ENCODE data around the gene CYREN. TPM values are rescaled to one million over a fixed set of nuclear protein-coding genes. Genes with fewer than 3 reads are reported as not detected.
A peak's percentile ranks its signal among the peaks of the same experiment; 100 is the strongest.

CYREN gene, protein sequence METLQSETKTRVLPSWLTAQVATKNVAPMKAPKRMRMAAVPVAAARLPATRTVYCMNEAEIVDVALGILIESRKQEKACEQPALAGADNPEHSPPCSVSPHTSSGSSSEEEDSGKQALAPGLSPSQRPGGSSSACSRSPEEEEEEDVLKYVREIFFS
- 10 to 100 TPM; 20.6 to 29.4 (median 25.3) TPM for total RNA-seq
- 10 to 100 TPM; 25.0 to 61.2 (median 46.3) TPM for polyA plus RNA-seq
- long read RNA-seq, donor 1, transcript CYREN-202 (4 exons, 1,738 nt) = major isoform, 7 of 26 reads
- long read RNA-seq, donor 1, partial matches to known transcripts = 0 of 26 reads
- long read RNA-seq, donor 1, other reads (novel, unspliced or antisense) = 12 of 26 reads
- long read RNA-seq, donor 2, transcript CYREN-202 (4 exons, 1,738 nt) = major isoform, 17 of 55 reads
- long read RNA-seq, donor 2, partial matches to known transcripts = 4 of 55 reads
- long read RNA-seq, donor 2, other reads (novel, unspliced or antisense) = 28 of 55 reads

DNA sequence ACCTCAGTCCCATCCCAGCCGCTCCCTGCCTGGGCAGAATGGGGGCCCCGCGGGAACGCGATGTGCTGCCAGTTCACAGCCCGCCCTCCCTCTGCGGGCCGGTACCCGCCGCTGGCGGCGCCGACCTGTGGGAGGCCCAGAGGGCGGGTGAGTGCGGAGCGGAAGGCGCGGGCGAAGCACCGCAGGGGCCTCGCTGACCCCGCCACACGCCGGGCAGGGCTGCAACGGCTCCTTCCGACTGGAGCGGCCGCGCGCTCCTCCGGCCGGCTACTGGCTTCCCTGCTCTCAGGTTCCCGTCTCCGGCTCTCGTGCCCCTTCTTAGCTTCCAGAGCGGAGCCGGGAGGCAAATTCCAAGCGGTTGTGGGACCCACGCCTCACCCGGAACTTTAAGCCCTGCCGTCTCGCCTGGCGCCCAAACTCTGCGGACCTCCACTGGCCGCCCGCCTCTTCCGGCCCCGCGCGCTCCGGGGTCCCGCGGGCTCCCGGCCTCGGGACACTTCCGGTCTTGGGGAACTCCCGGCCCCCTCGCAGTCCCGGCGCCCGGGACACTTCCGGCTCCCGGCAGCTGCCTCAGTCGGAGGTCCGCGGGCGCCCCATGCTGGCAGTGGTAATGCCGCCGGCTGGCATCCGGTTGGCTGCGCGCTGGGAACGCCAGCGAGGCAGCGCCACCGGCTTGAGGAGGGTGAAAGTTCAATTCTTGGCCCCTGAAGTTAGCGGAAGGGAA is at the start of gene CYREN:
TSS of gene CYREN (minus strand) at position 434 of the 724 bp plus-strand sequence. CDS start 1,785 bp downstream, outside the sequence.
- TF ChIP-seq, protein P1, sequence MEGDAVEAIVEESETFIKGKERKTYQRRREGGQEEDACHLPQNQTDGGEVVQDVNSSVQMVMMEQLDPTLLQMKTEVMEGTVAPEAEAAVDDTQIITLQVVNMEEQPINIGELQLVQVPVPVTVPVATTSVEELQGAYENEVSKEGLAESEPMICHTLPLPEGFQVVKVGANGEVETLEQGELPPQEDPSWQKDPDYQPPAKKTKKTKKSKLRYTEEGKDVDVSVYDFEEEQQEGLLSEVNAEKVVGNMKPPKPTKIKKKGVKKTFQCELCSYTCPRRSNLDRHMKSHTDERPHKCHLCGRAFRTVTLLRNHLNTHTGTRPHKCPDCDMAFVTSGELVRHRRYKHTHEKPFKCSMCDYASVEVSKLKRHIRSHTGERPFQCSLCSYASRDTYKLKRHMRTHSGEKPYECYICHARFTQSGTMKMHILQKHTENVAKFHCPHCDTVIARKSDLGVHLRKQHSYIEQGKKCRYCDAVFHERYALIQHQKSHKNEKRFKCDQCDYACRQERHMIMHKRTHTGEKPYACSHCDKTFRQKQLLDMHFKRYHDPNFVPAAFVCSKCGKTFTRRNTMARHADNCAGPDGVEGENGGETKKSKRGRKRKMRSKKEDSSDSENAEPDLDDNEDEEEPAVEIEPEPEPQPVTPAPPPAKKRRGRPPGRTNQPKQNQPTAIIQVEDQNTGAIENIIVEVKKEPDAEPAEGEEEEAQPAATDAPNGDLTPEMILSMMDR (IDR thresholded peaks at IDR 0.05) = peak; percentile 52
- Histone ChIP-seq H3K9me3 (no peaks in the 10 kb centered on the region), H3K4me1 (peaks cover 35% of the 10 kb centered on the region), H3K36me3 (ENCODE audit: insufficient read depth in 1 of 2, low read depth in 1 of 2) (peaks cover 0 to 40% of the 10 kb centered on the region in 2 donors), H3K27ac (peak within 1 kb of the TSS; percentile 100), H3K27me3 (ENCODE audit: insufficient read depth in 3 of 3, low read length in 2 of 3) (no peaks in the 10 kb centered on the region), H3K4me3 (peak within 1 kb of the TSS; percentile 97)
- intact Hi-C loops (cut with DNase I) = loop anchor here in 1 of 2 donors (10.0 kb wide), 1 partner anchor 496 kb away; no protein-coding TSS in a partner anchor
- WGBS, 3 donors = 0 to 1% (median 1%) methylated on average over 55 to 77 of the region's 77 CpGs
- DNase-seq = peak; percentile 96 to 98
- peak; percentile 82 to 91 (median 84) for ATAC-seq

- TF ChIP-seq, protein P1 (IDR thresholded peaks at IDR 0.05) = no peak
- H3K9me3 ChIP-seq = no peaks in the 10 kb centered on the region
- WGBS, 3 donors = 95 to 96% (median 96%) methylated on average over 5 of the region's 5 CpGs
These were observed 47.4 kb upstream of the CYREN start for GRCh38 chr7:135217645-135218509.

DNA sequence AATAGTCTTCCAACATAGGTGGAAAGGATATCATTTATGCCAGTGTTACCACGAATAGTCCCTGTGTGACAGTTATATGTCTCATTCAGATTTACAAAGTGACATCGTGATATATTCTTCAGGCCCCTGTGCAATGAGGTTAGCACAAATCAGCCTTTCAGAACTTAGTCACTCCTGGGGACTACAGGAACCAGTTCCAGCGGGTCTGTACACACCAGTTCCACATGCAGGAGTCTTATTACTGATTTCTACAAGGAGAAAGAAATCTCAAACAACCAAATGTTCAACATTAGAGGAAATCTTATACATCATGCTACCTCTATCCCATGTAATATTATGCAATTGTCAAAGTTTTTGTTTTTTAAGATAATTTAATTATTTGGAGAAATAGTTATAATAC is 45.2 kb upstream of the CYREN start:
- no peak for DNase-seq
- 71 to 79% (median 72%) methylated on average over 3 of the region's 3 CpGs for WGBS, 3 donors
- H3K27ac ChIP-seq = no peak overlapping the region
- no peak overlapping the region for H3K4me3 ChIP-seq
- H3K9me3 ChIP-seq = no peaks in the 10 kb centered on the region
- TF ChIP-seq, protein P1 (IDR thresholded peaks at IDR 0.05) = no peak
- intact Hi-C loops (cut with DNase I) = no loop called here
- no peaks in the 10 kb centered on the region for H3K27me3 ChIP-seq (ENCODE audit: insufficient read depth in 3 of 3, low read length in 2 of 3)
- H3K36me3 ChIP-seq (ENCODE audit: insufficient read depth in 1 of 2, low read depth in 1 of 2) = no peaks in the 10 kb centered on the region
- H3K4me1 ChIP-seq = no peaks in the 10 kb centered on the region
- no peak for ATAC-seq

More at GRCh38 chr7:135217645-135218509, 47.4 kb upstream of the CYREN start:
- ATAC-seq = no peak
- intact Hi-C loops (cut with DNase I) = no loop called here
- no peak for DNase-seq
- Histone ChIP-seq H3K36me3 (ENCODE audit: insufficient read depth in 1 of 2, low read depth in 1 of 2) (no peaks in the 10 kb centered on the region), H3K27me3 (ENCODE audit: insufficient read depth in 3 of 3, low read length in 2 of 3) (no peaks in the 10 kb centered on the region), H3K27ac (no peak overlapping the region), H3K4me1 (no peaks in the 10 kb centered on the region), H3K4me3 (no peak overlapping the region)

- no peak overlapping the region for H3K4me3 ChIP-seq
- no peak for ATAC-seq
- H3K4me1 ChIP-seq = peaks cover 3% of the 10 kb centered on the region
- intact Hi-C loops (cut with DNase I) = no loop called here
- TF ChIP-seq, protein P1 (IDR thresholded peaks at IDR 0.05) = no peak
- DNase-seq = no peak
- no peaks in the 10 kb centered on the region for H3K36me3 ChIP-seq (ENCODE audit: insufficient read depth in 1 of 2, low read depth in 1 of 2)
- no peaks in the 10 kb centered on the region for H3K9me3 ChIP-seq
- H3K27me3 ChIP-seq (ENCODE audit: insufficient read depth in 3 of 3, low read length in 2 of 3) = no peaks in the 10 kb centered on the region
- WGBS, 3 donors = 89 to 91% (median 89%) methylated on average over 4 of the region's 4 CpGs
- no peak overlapping the region for H3K27ac ChIP-seq
These were observed 44.7 kb upstream of the CYREN start for GRCh38 chr7:135215180-135215579.

Data from psoas muscle (tissue), 8 donors.